ENCODE results near the gene UBE2L6.

The UBE2L6 gene

DNA sequence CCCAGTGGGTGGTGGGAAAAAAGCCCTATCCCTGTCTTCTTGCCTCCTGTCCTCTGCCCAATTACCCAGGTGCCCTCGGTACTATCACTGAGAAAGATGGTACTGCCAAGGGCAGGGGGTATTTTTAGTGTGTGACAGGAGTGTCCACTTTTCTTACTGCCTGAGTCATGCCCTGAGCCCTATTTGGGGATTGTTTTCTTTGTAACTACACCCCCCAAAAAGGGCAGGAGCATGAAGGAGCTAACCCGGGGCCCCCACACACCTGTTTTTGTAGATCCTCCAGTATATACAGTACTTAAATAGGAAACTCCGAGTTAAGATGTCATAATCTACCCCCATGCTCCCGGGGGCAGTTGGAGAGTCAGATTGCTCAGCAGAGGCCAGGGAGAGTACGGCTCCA lies 26.3 kb downstream of the UBE2L6 start:
- TF ChIP-seq EP300 (IDR thresholded peaks at IDR 0.05; ENCODE audit: borderline replicate concordance) (no peak), TAF1 (IDR thresholded peaks at IDR 0.05; ENCODE audit: low read depth) (no peak), CREB1 (IDR thresholded peaks at IDR 0.05; ENCODE audit: low read depth) (no peak)

- TF ChIP-seq USF1 (IDR thresholded peaks at IDR 0.05), result no peak
- TF ChIP-seq ZBTB7A (IDR thresholded peaks at IDR 0.05; ENCODE audit: low read depth), result no peak
- TF ChIP-seq EP300 (IDR thresholded peaks at IDR 0.05; ENCODE audit: borderline replicate concordance), result no peak
- no peak for TF ChIP-seq YY1 (IDR thresholded peaks at IDR 0.05; ENCODE audit: low read depth)
- TF ChIP-seq RAD21 (IDR thresholded peaks at IDR 0.05; ENCODE audit: low read depth), result no peak
- TF ChIP-seq FOXM1 (IDR thresholded peaks at IDR 0.05; ENCODE audit: borderline replicate concordance, low read depth), result no peak
- TF ChIP-seq EGR1 (IDR thresholded peaks at IDR 0.05), result no peak
- no peak for TF ChIP-seq CREB1 (IDR thresholded peaks at IDR 0.05; ENCODE audit: low read depth)
- no peak for TF ChIP-seq NFIC (IDR thresholded peaks at IDR 0.05)
- no peak for TF ChIP-seq TEAD4 (IDR thresholded peaks at IDR 0.05)
- TF ChIP-seq CEBPB (IDR thresholded peaks at IDR 0.05), result no peak
- TF ChIP-seq TAF1 (IDR thresholded peaks at IDR 0.05; ENCODE audit: low read depth), result no peak
- TF ChIP-seq TCF12 (IDR thresholded peaks at IDR 0.05; ENCODE audit: low read depth), result no peak
- no peak for TF ChIP-seq MAX (IDR thresholded peaks at IDR 0.05)
- TF ChIP-seq, protein P1, sequence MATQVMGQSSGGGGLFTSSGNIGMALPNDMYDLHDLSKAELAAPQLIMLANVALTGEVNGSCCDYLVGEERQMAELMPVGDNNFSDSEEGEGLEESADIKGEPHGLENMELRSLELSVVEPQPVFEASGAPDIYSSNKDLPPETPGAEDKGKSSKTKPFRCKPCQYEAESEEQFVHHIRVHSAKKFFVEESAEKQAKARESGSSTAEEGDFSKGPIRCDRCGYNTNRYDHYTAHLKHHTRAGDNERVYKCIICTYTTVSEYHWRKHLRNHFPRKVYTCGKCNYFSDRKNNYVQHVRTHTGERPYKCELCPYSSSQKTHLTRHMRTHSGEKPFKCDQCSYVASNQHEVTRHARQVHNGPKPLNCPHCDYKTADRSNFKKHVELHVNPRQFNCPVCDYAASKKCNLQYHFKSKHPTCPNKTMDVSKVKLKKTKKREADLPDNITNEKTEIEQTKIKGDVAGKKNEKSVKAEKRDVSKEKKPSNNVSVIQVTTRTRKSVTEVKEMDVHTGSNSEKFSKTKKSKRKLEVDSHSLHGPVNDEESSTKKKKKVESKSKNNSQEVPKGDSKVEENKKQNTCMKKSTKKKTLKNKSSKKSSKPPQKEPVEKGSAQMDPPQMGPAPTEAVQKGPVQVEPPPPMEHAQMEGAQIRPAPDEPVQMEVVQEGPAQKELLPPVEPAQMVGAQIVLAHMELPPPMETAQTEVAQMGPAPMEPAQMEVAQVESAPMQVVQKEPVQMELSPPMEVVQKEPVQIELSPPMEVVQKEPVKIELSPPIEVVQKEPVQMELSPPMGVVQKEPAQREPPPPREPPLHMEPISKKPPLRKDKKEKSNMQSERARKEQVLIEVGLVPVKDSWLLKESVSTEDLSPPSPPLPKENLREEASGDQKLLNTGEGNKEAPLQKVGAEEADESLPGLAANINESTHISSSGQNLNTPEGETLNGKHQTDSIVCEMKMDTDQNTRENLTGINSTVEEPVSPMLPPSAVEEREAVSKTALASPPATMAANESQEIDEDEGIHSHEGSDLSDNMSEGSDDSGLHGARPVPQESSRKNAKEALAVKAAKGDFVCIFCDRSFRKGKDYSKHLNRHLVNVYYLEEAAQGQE (IDR thresholded peaks at IDR 0.05; ENCODE audit: low read depth), result no peak
Observed at GRCh38 chr11:57539342-57539741, 28.1 kb downstream of the UBE2L6 start.

DNA sequence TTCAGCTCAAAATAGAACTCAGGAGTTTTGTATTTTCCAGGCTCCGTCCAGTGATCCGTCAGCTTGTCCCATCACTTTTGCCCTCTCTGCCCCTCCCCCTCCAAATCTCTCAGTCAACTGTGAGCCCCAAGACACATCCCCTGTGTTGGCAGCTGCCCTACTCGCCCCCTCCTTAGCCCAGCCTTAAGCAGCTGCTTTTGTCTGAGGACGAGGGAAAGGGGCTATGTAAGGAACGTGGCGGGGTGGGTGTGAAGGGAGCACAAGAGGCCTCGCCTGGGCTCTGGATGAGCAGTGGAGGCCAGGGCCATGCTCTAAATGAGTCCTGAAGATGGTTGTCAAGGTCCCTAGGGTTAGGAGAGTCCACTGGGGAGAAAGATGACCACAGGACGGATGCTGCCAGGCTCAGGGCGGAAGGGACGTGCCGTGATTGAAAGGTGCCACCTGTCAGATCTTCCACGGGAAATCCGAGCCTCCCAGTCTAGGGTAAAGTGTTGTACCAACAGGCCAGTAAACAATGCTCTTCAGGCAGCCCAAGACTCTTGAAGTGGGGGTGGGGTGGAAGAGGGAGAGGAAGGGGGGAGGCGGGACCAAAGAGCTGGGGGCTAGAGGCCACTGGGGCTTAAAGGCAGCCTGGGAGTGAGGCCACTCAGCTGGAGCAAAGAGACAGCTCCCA lies 30.4 kb downstream of the UBE2L6 start, which contains the start of gene SMTNL1:
Gene SMTNL1 (plus strand): TSS at position 649 of the 673 bp plus-strand sequence. CDS start 5,048 bp downstream, outside the sequence.
- TF ChIP-seq TCF12 (IDR thresholded peaks at IDR 0.05; ENCODE audit: low read depth) (no peak), YY1 (IDR thresholded peaks at IDR 0.05; ENCODE audit: low read depth) (no peak)

GRCh38 chr11:57530596-57531507 lies 36.6 kb downstream of the UBE2L6 start, which contains the start of gene TIMM10:
TSS of gene TIMM10 (minus strand) at chr11:57530754. CDS start at chr11:57530189, 565 bp downstream.
- TF ChIP-seq YY1 (IDR thresholded peaks at IDR 0.05; ENCODE audit: low read depth), result no peak
- no peak for TF ChIP-seq ZBTB7A (IDR thresholded peaks at IDR 0.05; ENCODE audit: low read depth)
- TF ChIP-seq EGR1 (IDR thresholded peaks at IDR 0.05), result no peak; the same call in 1 of the 2 replicates
- TF ChIP-seq USF1 (IDR thresholded peaks at IDR 0.05), result peak; percentile 85
- no peak for TF ChIP-seq CEBPB (IDR thresholded peaks at IDR 0.05)
- TF ChIP-seq TEAD4 (IDR thresholded peaks at IDR 0.05), result no peak; the same call in 1 of the 2 replicates
- TF ChIP-seq, protein P1 (IDR thresholded peaks at IDR 0.05; ENCODE audit: low read depth), result no peak
- no peak; the same call in 1 of the 2 replicates for TF ChIP-seq CREB1 (IDR thresholded peaks at IDR 0.05; ENCODE audit: low read depth)
- peak; percentile 94 for TF ChIP-seq MAX (IDR thresholded peaks at IDR 0.05)
- TF ChIP-seq TAF1 (IDR thresholded peaks at IDR 0.05; ENCODE audit: low read depth), result peak; percentile 73
- TF ChIP-seq TCF12 (IDR thresholded peaks at IDR 0.05; ENCODE audit: low read depth), result peak; percentile 67; the same call in 1 of the 2 replicates
- peak; percentile 12; the same call in 1 of the 2 replicates for TF ChIP-seq NFIC (IDR thresholded peaks at IDR 0.05)
- 0 out of 2 replicates have a peak, but pooled peaks have one; percentile 15 for TF ChIP-seq EP300 (IDR thresholded peaks at IDR 0.05; ENCODE audit: borderline replicate concordance)
- no peak for TF ChIP-seq RAD21 (IDR thresholded peaks at IDR 0.05; ENCODE audit: low read depth)
- TF ChIP-seq FOXM1 (IDR thresholded peaks at IDR 0.05; ENCODE audit: borderline replicate concordance, low read depth), result peak; percentile 82

DNA sequence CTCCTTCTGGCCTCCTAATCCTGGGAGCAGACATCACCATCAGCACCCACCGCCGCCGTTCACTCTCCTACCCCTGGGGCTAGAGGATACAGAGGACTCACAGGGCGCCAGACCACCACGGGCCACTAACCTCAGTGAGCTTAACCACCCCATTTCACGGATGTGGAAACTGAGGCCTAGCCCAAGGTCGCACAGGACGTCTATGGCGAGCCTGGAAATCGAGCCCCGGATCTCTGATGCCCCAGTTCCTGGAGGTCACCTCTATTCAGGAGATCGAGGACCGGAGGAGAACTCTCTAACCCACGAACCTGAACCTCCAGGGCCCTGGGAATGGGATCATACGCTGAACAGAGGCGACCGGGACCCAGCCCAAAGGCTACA lies 37.3 kb downstream of the UBE2L6 start:
- TF ChIP-seq FOXM1 (IDR thresholded peaks at IDR 0.05; ENCODE audit: borderline replicate concordance, low read depth) (no peak), ZBTB7A (IDR thresholded peaks at IDR 0.05; ENCODE audit: low read depth) (no peak), TCF12 (IDR thresholded peaks at IDR 0.05; ENCODE audit: low read depth) (no peak), CREB1 (IDR thresholded peaks at IDR 0.05; ENCODE audit: low read depth) (no peak), CEBPB (IDR thresholded peaks at IDR 0.05) (no peak), EP300 (IDR thresholded peaks at IDR 0.05; ENCODE audit: borderline replicate concordance) (no peak), YY1 (IDR thresholded peaks at IDR 0.05; ENCODE audit: low read depth) (no peak), TAF1 (IDR thresholded peaks at IDR 0.05; ENCODE audit: low read depth) (no peak), MAX (IDR thresholded peaks at IDR 0.05) (no peak), EGR1 (IDR thresholded peaks at IDR 0.05) (no peak)
- TF ChIP-seq, protein P1 (IDR thresholded peaks at IDR 0.05; ENCODE audit: low read depth), result no peak
